Measurements from ENCODE around the gene DIAPH2. TPM values are rescaled to one million over a fixed set of nuclear protein-coding genes. Genes with fewer than 3 reads are reported as not detected.

Gene DIAPH2
- total and polyA plus RNA-seq, 4 donors, result 3.0 to 19.7 (median 11.3) TPM

- H3K27me3 ChIP-seq (ENCODE audit: control insufficient read depth, insufficient read depth, low read length), result no peaks in the 10 kb centered on the region
- H3K27ac ChIP-seq (ENCODE audit: low read depth, low read length), result no peak overlapping the region
- WGBS (ENCODE audit: insufficient coverage), result 9% methylated on average over 4 of the region's 4 CpGs
- peak in 2 of 6 donors; percentile 5 to 24 for DNase-seq (ENCODE audit: low read depth in 4 of 6, low spot score in 6 of 6)
- H3K4me1 ChIP-seq (ENCODE audit: control insufficient read depth, insufficient read depth, low read length), result no peaks in the 10 kb centered on the region
- peaks cover 5% of the 10 kb centered on the region for H3K9me3 ChIP-seq (ENCODE audit: control insufficient read depth, insufficient read depth, low read length)
- H3K36me3 ChIP-seq (ENCODE audit: control insufficient read depth, insufficient read depth, low read length), result no peaks in the 10 kb centered on the region
- H3K4me3 ChIP-seq (ENCODE audit: low read depth, low read length), result no peak overlapping the region
Observed at GRCh38 chrX:96971812-96972211, 287.2 kb downstream of the DIAPH2 start.

- Histone ChIP-seq H3K4me3 (ENCODE audit: low read depth, low read length) (no peak overlapping the region), H3K27me3 (ENCODE audit: control insufficient read depth, insufficient read depth, low read length) (peaks cover 2% of the 10 kb centered on the region), H3K36me3 (ENCODE audit: control insufficient read depth, insufficient read depth, low read length) (no peaks in the 10 kb centered on the region), H3K9me3 (ENCODE audit: control insufficient read depth, insufficient read depth, low read length) (no peaks in the 10 kb centered on the region), H3K27ac (ENCODE audit: low read depth, low read length) (no peak overlapping the region), H3K4me1 (ENCODE audit: control insufficient read depth, insufficient read depth, low read length) (no peaks in the 10 kb centered on the region)
- DNase-seq (ENCODE audit: low read depth in 4 of 6, low spot score in 6 of 6), result no peak
- no CpG with 5 or more reads among the region's 1 CpG for WGBS (ENCODE audit: insufficient coverage)
Observed at GRCh38 chrX:96978906-96979305, 294.3 kb downstream of the DIAPH2 start.

GRCh38 chrX:96979766-96980165, 295.1 kb downstream of the DIAPH2 start:
- Histone ChIP-seq H3K27ac (ENCODE audit: low read depth, low read length) (no peak overlapping the region), H3K9me3 (ENCODE audit: control insufficient read depth, insufficient read depth, low read length) (no peaks in the 10 kb centered on the region), H3K36me3 (ENCODE audit: control insufficient read depth, insufficient read depth, low read length) (no peaks in the 10 kb centered on the region), H3K4me3 (ENCODE audit: low read depth, low read length) (no peak overlapping the region), H3K27me3 (ENCODE audit: control insufficient read depth, insufficient read depth, low read length) (peaks cover 2% of the 10 kb centered on the region), H3K4me1 (ENCODE audit: control insufficient read depth, insufficient read depth, low read length) (no peaks in the 10 kb centered on the region)
- DNase-seq (ENCODE audit: low read depth in 4 of 6, low spot score in 6 of 6), result no peak
- WGBS (ENCODE audit: insufficient coverage), result 65% methylated on average over 5 of the region's 5 CpGs

GRCh38 chrX:96982161-96982560, 297.5 kb downstream of the DIAPH2 start:
- no peaks in the 10 kb centered on the region for H3K36me3 ChIP-seq (ENCODE audit: control insufficient read depth, insufficient read depth, low read length)
- no peaks in the 10 kb centered on the region for H3K9me3 ChIP-seq (ENCODE audit: control insufficient read depth, insufficient read depth, low read length)
- H3K4me3 ChIP-seq (ENCODE audit: low read depth, low read length), result no peak overlapping the region
- H3K4me1 ChIP-seq (ENCODE audit: control insufficient read depth, insufficient read depth, low read length), result no peaks in the 10 kb centered on the region
- peaks cover 2% of the 10 kb centered on the region for H3K27me3 ChIP-seq (ENCODE audit: control insufficient read depth, insufficient read depth, low read length)
- no CpG with 5 or more reads among the region's 1 CpG for WGBS (ENCODE audit: insufficient coverage)
- peak in 1 of 6 donors; percentile 5 for DNase-seq (ENCODE audit: low read depth in 4 of 6, low spot score in 6 of 6)
- H3K27ac ChIP-seq (ENCODE audit: low read depth, low read length), result no peak overlapping the region

- H3K27me3 ChIP-seq (ENCODE audit: control insufficient read depth, insufficient read depth, low read length), result no peaks in the 10 kb centered on the region
- no CpG with 5 or more reads among the region's 3 CpGs for WGBS (ENCODE audit: insufficient coverage)
Observed at GRCh38 chrX:96984538-96984937, 299.9 kb downstream of the DIAPH2 start.

GRCh38 chrX:96985046-96985445, 300.4 kb downstream of the DIAPH2 start:
- Histone ChIP-seq H3K36me3 (ENCODE audit: control insufficient read depth, insufficient read depth, low read length) (no peaks in the 10 kb centered on the region), H3K9me3 (ENCODE audit: control insufficient read depth, insufficient read depth, low read length) (no peaks in the 10 kb centered on the region), H3K4me1 (ENCODE audit: control insufficient read depth, insufficient read depth, low read length) (no peaks in the 10 kb centered on the region), H3K4me3 (ENCODE audit: low read depth, low read length) (no peak overlapping the region), H3K27me3 (ENCODE audit: control insufficient read depth, insufficient read depth, low read length) (no peaks in the 10 kb centered on the region), H3K27ac (ENCODE audit: low read depth, low read length) (no peak overlapping the region)
- no peak for DNase-seq (ENCODE audit: low read depth in 4 of 6, low spot score in 6 of 6)
- WGBS (ENCODE audit: insufficient coverage), result no CpG with 5 or more reads among the region's 2 CpGs

More at GRCh38 chrX:96984538-96984937, 299.9 kb downstream of the DIAPH2 start:
- H3K4me3 ChIP-seq (ENCODE audit: low read depth, low read length), result no peak overlapping the region
- H3K4me1 ChIP-seq (ENCODE audit: control insufficient read depth, insufficient read depth, low read length), result no peaks in the 10 kb centered on the region
- no peak for DNase-seq (ENCODE audit: low read depth in 4 of 6, low spot score in 6 of 6)
- no peak overlapping the region for H3K27ac ChIP-seq (ENCODE audit: low read depth, low read length)
- no peaks in the 10 kb centered on the region for H3K36me3 ChIP-seq (ENCODE audit: control insufficient read depth, insufficient read depth, low read length)
- no peaks in the 10 kb centered on the region for H3K9me3 ChIP-seq (ENCODE audit: control insufficient read depth, insufficient read depth, low read length)

GRCh38 chrX:96987228-96987627, 302.6 kb downstream of the DIAPH2 start:
- no peak overlapping the region for H3K4me3 ChIP-seq (ENCODE audit: low read depth, low read length)
- no peaks in the 10 kb centered on the region for H3K9me3 ChIP-seq (ENCODE audit: control insufficient read depth, insufficient read depth, low read length)
- no peak for DNase-seq (ENCODE audit: low read depth in 4 of 6, low spot score in 6 of 6)
- H3K4me1 ChIP-seq (ENCODE audit: control insufficient read depth, insufficient read depth, low read length), result no peaks in the 10 kb centered on the region
- H3K27ac ChIP-seq (ENCODE audit: low read depth, low read length), result no peak overlapping the region
- no peaks in the 10 kb centered on the region for H3K36me3 ChIP-seq (ENCODE audit: control insufficient read depth, insufficient read depth, low read length)
- peaks cover 2% of the 10 kb centered on the region for H3K27me3 ChIP-seq (ENCODE audit: control insufficient read depth, insufficient read depth, low read length)
- WGBS (ENCODE audit: insufficient coverage), result no CpG with 5 or more reads among the region's 1 CpG

GRCh38 chrX:96989830-96990571, 305.4 kb downstream of the DIAPH2 start:
- Histone ChIP-seq H3K27me3 (ENCODE audit: control insufficient read depth, insufficient read depth, low read length) (peaks cover 2% of the 10 kb centered on the region), H3K27ac (ENCODE audit: low read depth, low read length) (no peak overlapping the region), H3K4me1 (ENCODE audit: control insufficient read depth, insufficient read depth, low read length) (no peaks in the 10 kb centered on the region), H3K36me3 (ENCODE audit: control insufficient read depth, insufficient read depth, low read length) (no peaks in the 10 kb centered on the region), H3K4me3 (ENCODE audit: low read depth, low read length) (no peak overlapping the region), H3K9me3 (ENCODE audit: control insufficient read depth, insufficient read depth, low read length) (no peaks in the 10 kb centered on the region)
- no peak for DNase-seq (ENCODE audit: low read depth in 4 of 6, low spot score in 6 of 6)
- 75% methylated on average over 3 of the region's 5 CpGs for WGBS (ENCODE audit: insufficient coverage)

- DNase-seq (ENCODE audit: low read depth in 4 of 6, low spot score in 6 of 6), result no peak
- H3K27me3 ChIP-seq (ENCODE audit: control insufficient read depth, insufficient read depth, low read length), result peaks cover 2% of the 10 kb centered on the region
- H3K4me1 ChIP-seq (ENCODE audit: control insufficient read depth, insufficient read depth, low read length), result no peaks in the 10 kb centered on the region
- no peaks in the 10 kb centered on the region for H3K9me3 ChIP-seq (ENCODE audit: control insufficient read depth, insufficient read depth, low read length)
- no peak overlapping the region for H3K27ac ChIP-seq (ENCODE audit: low read depth, low read length)
- WGBS (ENCODE audit: insufficient coverage), result no CpG with 5 or more reads among the region's 2 CpGs
- no peak overlapping the region for H3K4me3 ChIP-seq (ENCODE audit: low read depth, low read length)
- H3K36me3 ChIP-seq (ENCODE audit: control insufficient read depth, insufficient read depth, low read length), result no peaks in the 10 kb centered on the region
Observed at GRCh38 chrX:96994093-96994492, 309.5 kb downstream of the DIAPH2 start.

- no peak overlapping the region for H3K4me3 ChIP-seq (ENCODE audit: low read depth, low read length)
- no peak for DNase-seq (ENCODE audit: low read depth in 4 of 6, low spot score in 6 of 6)
- H3K27me3 ChIP-seq (ENCODE audit: control insufficient read depth, insufficient read depth, low read length), result no peaks in the 10 kb centered on the region
- H3K27ac ChIP-seq (ENCODE audit: low read depth, low read length), result no peak overlapping the region
- H3K9me3 ChIP-seq (ENCODE audit: control insufficient read depth, insufficient read depth, low read length), result peaks cover 2% of the 10 kb centered on the region
- H3K36me3 ChIP-seq (ENCODE audit: control insufficient read depth, insufficient read depth, low read length), result no peaks in the 10 kb centered on the region
- 86% methylated on average over 1 of the region's 4 CpGs for WGBS (ENCODE audit: insufficient coverage)
- no peaks in the 10 kb centered on the region for H3K4me1 ChIP-seq (ENCODE audit: control insufficient read depth, insufficient read depth, low read length)
Observed at GRCh38 chrX:96997196-96997595, 312.6 kb downstream of the DIAPH2 start.

All from spinal cord (tissue), 10 donors.